T-helper 2 cell (primary cell): ENCODE results near the gene EXOC6B.

Experiments
- DNase-seq, 5 experiments: peaks; one replicate each; pipeline versions ENCODE4 v3.0.0 to v3.0.0-alpha.2; 2012 to 2022

The EXOC6B gene

DNA sequence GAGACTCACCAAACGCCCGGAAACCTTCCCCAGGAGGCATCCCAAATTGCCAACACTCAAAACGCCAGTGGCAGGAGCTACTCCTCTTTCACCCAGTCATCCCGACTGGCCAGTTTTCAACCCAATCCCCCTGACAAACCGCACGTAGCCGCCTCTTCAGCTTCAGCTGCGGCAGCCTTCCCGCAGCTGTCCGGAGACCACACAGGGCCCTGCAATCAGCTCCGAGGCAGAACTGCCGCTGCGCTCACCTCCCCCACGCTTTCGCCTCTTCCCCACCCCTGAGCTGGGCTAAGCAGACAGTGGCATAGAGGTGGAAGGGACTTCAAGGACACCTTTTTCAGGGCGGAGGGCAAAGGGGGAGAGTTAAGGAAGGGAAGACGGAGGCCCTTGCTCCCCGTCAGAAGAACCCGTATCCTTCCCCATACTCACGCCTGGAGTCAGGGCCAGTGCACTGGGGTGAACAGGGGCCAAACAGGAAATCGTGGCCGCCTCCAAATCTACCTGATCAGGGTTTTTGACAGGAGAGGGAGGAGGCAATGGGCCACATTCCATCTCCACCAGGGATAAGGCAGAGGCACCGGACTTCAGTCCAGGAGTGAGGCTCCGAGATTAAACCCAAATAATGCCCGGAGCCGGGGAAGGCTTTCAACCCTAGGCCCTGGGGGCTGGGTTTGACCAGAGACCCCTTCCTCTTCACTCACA lies 695.0 kb downstream of the EXOC6B start:
- DNase-seq: no peak

DNA sequence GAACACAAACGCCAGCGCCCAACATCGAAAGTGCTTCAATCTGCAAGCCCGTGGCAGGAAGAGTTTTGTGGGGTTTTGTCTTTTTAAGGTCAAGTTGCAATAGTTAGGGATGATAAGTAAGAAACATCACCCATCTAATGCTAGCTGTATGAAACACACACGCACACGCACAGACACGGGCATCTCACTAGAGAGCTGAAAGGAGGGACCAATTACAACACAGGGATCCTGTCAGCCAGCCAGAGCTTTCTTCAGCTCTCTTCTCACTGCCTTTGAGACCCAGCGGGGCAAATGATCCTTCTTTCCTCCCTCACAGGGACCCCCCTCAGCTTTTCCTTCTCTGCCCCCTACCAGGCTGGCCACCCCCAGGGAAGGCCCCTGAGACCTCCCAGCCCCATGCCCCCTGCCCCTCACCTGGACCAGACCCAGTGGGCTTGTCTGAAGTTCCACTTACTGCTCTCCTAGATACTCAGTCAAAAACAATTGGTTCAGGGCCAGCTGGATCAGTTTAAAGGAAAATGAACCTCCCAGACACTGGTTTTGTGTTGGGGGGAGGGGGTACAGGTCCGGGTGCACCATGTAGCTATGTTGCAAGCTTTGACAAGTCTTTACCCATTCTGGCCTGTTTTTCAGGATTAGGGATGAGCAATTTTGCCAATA lies 696.0 kb downstream of the EXOC6B start:
- no peak for DNase-seq

DNA sequence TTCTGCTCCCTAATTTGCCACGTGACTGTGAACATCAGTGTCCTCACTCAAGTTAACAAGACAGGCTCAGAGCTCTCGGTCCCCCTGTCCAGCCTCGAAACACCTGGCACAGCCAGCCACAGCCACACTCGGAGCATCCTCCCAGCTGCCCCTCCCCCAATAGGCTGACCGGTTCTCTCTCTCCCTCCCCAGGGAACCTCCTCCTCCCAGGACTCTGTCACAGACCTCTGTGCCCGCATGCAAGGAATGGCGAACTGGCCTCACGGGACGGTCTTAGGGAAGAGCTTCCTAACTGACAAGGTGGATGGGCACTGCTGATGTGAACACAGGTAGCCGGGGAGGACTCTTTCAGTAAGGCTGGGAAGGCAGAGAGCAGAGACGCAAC lies 697.0 kb downstream of the EXOC6B start:
- DNase-seq: no peak

DNA sequence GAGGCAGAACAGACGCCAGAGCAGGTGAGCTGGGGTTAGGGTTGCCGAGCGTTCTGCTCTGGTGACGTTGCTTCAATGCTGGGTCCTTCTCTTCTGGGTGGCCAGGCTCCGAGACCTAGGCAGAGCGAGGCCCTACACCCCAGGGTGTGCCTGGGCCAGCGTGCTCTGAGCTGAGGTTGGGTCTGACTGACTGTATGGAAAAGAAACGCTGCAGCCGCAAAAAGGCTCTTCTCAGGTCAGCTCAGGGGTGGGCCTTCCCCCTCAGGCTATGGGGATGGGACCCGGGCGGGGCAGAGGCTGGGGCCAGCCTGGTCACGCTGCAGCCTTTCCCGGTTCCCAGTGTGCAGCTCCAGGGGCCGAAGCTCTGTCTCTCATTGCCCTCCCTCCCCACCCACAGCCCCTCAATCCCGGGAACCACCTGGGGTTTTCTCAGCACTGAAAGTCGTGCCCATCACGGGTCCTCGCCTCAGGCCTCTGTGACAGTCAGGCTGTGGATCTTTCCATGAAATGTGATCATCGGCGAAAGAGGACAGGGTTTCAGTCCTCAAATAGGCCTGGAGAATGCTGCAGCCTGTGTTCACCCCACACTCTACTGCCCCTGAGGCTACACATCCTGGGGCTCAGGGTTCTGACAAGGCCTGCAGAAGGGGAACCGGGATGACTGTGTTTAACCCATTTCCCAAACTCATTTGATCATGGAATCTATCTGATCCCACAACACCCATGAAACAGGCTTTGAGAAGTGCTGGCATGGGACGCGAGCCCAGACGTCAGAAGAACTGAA lies 697.6 kb downstream of the EXOC6B start:
- no peak for DNase-seq

DNA sequence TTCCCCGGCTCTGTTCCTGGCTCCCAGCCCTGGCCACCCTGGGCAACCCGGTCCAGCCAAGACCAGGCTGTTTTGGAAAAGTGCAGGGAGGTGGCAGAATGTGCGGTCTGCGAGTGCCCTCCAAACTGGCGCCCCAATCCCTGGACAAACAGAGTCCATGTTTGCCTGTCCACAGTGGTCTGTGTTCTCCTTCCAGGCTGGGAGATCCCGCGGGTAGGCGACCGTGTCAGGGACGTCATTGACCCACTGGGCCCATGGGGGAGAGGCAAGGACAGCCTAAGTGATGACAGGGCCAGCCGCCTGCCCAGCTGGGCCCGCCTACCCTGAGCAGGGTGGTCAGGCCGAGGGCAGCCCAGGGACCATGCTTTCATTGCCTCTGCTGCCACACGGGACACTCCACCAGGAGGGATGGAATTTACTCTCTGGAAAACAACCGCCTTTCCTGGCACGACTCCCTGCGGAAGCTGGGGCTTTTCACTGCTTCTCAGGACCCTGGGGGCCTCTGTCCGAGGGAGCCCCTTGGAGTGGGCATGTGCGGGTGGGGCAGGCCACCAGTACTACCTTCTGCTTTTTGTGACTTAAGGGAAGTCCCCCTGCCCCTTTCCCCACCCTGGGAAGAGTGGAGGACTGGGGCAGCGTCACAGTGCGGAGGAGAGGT lies 698.3 kb downstream of the EXOC6B start:
- no peak for DNase-seq

DNA sequence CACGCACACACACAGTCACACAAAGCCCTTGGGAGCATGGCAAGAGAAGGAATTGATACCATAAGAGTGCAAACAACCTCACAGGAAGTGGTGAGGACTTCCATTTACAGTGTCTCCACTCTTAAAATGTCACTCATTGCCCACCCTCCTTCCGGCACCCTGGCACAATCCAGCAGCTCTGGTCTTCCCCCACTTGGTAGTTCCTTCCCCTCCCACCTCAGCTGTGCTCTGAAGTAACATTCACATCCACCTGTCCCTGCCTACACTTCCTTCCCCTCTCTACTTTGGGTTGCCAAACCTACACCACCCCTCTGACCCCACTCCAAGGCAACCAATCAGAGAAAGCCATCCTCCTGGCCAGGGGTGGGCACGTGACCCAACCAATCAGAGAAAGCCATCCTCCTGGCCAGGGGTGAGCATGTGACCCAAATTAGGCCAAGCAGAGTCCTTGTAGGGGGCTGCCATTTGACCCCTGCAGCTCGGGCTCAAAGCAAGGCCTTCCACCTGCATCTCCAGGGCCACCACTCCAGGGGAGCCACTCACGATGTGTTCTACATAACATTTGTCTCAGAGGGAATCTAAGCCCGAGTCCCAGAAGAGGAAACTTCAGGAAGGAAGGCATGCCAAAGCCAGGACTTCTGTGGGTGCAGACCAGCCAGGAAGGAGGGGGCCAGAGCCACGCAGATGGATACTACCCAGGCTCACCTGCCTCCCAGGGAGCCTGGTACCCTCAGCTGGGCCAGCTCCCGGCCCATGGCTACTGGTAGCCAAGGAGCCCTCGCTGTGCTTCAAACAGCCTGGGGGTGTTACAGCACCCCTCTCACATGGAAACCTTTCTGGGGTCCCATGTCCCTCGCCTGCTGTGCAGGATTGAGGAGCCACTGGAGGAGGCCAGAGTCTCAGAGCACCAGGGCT lies 699.4 kb downstream of the EXOC6B start:
- no peak for DNase-seq
